Stimulated activated CD8-positive, alpha-beta memory T cell treated with anti-CD3 and anti-CD28 coated beads, Interleukin-7, amount 100 ng/mL, for 1 hour (primary cell): ENCODE results near the gene PPCDC.

ENCODE experiments used
- DNase-seq, 2 donors: peaks; one replicate each; pipeline ENCODE4 v3.0.0-alpha.2; 2020; ENCODE audit warnings: low read depth in 2 of 2

Gene PPCDC

GRCh38 chr15:75008629-75009326, 14.6 kb upstream of the PPCDC start:
- no peak for DNase-seq

DNA sequence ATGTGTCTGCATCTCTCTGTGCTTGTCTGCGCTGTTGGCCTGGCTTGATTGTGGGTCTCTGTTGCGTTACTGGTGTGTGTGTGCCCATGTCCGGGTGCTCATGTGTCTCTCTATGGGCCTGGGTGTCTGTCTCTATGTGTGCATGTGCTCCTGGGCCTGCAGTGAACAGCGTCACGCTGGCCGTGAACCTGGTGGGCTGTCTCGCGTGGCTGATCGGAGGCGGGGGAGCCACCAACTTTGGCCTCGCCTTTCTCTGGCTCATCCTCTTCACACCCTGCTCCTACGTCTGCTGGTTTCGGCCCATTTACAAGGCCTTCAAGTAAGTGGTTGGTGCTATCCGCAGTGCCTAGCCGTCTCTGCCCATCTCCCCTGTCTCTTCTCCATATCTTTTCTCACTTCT, 7.0 kb upstream of the PPCDC start:
- no peak for DNase-seq

DNA sequence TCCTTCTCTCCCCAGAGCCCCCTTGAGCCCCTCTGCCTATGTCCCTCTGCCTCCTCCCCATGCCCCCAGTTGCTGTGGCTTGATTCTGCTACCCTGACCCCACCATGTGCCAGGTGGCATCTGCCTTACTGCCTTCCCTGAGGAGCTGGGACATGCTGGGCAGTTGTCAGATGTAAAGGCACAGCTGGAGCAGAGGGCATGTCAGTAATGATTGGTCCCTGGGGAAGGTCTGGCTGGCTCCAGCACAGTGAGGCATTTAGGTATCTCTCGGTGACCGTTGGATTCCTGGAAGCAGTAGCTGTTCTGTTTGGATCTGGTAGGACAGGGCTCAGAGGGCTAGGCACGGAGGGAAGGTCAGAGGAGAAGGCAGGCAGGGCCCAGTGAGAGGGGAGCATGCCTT, 3.5 kb upstream of the PPCDC start:
- DNase-seq: no peak

- no peak for DNase-seq
Observed at GRCh38 chr15:75021341-75021740, 2.0 kb upstream of the PPCDC start.

- no peak for DNase-seq
Observed at GRCh38 chr15:75022783-75023180, 608 bp upstream of the PPCDC start.

DNA sequence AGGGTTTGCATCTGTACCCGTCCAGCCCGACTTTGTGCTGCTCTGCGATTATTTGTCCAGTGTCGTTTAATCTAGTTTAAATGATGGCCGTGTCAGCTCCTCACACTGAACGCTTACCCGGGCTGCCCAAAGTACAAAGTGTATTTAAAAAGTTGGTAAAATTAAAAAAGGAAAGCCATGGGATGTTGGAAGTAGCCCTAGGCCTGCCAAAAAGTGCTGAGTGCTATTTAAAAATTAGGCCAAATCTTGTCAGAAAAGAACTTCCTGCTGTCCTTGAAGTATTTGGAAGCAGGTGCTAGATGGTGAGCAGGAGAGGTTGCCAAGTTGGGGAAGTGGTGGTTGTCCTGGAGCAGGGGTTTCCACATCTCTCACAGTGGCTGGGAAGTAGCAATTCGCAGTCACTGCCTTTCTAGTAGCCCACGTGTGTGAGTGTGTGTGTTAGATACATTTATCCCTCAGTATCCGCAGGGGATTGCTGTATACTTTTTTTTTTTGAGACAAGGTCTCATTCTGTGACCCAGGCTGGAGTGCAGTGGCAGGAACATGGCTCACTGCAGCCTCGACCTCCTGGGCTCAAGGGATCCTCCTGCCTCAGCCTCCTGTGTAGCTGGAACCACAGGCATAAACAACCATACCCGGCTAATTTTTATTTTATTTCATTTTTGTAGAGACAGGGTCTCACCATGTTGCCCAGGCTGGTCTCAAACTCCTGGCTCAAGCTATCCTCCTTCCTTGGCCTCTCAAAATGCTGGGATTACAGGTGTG, 664 bp downstream of the PPCDC start:
- no peak for DNase-seq

- no peak for DNase-seq
Observed at GRCh38 chr15:75025107-75025506, 1.7 kb downstream of the PPCDC start.

- no peak for DNase-seq
Observed at GRCh38 chr15:75025548-75026260, 2.3 kb downstream of the PPCDC start.

DNA sequence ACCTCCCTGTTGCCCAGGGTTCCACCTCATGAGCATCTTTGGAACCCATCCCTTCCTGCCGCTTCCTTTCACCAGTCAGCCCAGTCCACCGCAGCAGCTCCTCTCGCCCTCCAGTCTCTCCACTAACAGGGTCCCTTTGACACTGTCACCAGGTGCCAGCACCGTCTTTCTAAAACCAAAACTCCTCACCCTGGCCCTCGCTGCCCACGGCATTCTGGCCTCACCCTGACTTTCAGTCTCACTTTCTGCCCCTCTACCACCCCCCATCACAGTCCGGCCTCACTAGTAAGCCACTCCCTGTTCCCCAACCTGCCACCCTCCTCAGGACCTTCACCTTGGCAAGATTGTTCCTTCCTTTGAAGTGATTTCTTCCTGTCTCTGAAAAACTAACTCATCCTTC, 4.2 kb downstream of the PPCDC start:
- no peak for DNase-seq

DNA sequence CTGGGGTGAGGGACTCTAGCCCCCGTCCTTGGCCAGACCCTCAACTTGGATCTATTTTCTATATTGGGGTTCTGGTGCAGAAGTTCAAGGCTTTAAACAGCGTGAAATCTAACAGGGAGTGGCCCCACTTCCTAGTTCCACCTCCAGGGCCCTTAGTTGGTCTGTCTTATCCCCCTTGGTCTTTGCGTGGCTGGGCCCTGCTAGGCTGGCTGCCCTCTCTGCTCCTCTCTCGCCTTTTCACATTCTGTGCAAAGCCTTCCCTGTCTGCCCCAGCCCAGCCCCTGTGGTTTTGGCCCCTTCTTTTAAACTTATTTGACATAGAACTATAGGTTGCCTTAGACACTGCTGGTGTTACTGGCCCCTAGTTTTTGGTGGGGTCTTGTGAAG, 5.6 kb downstream of the PPCDC start:
- no peak for DNase-seq

DNA sequence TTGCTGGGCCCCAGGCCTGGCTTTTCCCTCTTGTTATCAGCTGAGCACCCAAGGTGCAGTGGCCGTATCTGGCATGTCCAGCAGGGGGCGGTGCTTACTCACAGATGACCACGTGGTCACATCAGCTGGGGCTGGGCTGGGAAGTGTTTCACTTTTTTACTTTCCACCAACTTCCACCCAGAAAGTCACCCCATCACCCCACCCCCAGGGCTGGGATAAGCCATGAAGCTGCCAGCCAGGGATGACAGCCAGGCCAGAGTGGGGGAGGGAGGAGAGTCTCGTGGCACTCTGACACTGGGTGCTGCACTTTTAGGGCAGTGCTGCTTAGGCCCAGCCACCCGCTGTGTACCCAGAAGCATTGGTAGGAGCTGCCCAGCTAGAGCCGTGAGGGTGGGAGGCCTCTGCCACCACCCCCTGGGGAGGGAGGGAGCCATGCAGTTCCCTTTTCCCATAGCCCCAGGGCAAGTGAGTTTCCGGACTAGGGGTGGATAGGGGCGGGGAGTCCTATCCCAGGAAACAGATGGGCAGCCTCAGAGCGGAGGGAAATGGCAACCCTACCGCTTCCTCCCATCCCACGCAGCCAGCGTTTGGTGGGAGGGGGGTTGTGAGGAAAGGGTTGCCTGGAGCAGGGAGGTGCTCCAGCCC, 6.1 kb downstream of the PPCDC start:
- peak; percentile 70 to 91 for DNase-seq

GRCh38 chr15:75030023-75030413, 6.6 kb downstream of the PPCDC start:
- no peak for DNase-seq

GRCh38 chr15:75030424-75030823, 7.0 kb downstream of the PPCDC start:
- DNase-seq: no peak

DNA sequence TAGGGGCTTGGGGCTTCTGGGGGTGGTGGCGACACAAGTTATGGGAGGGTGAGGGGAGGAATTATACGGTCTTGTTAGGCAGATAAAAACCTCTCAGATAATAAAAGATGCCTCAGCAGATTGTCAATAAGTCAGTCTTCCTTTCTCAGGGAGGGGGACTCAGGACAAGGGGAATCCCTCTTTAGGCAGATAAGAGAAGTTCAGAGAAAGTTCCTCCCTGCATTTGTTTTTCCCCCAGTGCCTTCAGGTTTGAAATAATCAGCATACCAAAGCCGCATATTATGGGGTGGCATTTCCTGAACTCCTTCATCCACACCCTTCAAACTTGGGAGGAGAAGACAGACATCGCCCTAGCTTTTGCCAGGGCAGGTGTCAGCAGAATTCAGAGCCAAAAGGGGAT, 8.5 kb downstream of the PPCDC start:
- no peak for DNase-seq

DNA sequence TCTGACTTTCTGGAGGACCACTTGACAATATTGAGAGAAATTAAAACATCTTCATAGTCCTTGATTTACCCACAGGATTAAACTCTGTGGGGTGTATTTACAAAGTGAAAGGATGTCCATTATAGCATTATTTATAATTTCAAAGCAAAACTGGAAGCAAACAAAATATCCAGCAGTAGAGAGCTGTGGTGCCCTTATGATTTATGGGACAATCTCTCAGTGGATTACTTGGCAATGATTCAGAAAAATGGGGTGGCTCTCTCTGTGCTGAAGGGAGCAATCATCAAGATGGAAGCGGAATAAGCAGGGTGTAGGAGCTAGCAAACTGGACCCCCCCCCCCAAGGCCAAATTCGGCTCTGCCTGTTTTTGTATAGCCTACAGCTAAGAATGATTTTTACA, 9.0 kb downstream of the PPCDC start:
- DNase-seq: no peak

DNA sequence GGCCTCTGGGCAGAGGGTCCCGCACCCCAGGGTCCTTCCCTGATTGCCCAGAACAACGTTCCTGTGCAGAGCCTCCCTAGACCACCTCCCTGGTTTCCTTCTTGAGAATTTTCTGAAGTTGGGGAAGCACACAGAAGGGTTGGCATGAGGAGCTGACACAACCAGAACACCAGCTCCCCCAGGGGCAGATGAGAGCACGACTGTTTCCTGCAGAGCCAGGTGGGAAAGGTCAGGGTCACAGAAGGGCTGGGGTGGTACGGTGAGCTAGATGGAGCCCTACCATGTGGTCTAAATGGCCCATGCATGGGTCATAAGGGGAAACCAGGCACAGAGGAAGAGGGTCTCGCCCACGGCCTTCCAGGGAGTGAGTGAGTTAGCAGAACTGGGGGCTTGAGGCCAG, 10.4 kb downstream of the PPCDC start:
- DNase-seq: no peak

DNA sequence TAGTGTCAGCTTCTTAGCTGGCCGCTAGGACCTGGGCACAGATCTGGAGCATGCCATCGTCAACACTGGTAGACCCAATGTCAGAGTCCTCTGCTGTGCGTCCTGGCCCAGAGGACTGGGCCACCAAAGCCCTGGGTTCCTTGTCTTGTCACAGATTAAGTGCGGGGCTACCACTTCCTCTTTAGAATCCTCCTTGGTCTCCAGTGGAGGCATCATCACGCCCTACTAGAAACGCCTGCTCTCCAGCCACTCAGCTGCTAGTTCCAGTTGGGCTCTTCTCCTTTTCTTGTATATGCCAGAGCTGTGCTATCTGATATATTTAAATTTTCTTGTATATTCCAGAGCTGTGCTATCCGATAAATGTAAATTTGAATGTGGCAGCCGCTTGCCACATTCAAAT, 11.2 kb downstream of the PPCDC start:
- DNase-seq: no peak

- no peak for DNase-seq
Observed at GRCh38 chr15:75036212-75036616, 12.8 kb downstream of the PPCDC start.

GRCh38 chr15:75037685-75038084, 14.3 kb downstream of the PPCDC start:
- DNase-seq: no peak

DNA sequence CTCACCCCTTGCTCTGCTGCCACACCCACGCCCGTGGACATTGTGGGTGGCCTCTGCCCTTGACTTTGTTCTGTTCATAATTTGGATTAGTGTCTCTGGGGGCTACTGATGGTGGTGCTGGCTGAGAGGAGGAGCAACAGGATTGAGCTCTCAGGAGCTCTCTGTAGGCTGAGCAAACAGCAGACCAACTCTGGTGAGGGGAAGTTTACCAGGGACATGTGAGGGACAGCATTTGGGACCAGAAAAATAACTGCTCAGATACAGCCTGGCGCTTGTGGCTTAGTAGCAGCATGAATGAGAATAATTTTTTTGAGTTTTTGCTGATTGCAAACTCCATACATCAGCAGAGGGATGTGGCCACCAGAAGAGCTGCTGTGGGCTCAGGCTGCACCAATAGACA, 14.8 kb downstream of the PPCDC start:
- no peak for DNase-seq

DNA sequence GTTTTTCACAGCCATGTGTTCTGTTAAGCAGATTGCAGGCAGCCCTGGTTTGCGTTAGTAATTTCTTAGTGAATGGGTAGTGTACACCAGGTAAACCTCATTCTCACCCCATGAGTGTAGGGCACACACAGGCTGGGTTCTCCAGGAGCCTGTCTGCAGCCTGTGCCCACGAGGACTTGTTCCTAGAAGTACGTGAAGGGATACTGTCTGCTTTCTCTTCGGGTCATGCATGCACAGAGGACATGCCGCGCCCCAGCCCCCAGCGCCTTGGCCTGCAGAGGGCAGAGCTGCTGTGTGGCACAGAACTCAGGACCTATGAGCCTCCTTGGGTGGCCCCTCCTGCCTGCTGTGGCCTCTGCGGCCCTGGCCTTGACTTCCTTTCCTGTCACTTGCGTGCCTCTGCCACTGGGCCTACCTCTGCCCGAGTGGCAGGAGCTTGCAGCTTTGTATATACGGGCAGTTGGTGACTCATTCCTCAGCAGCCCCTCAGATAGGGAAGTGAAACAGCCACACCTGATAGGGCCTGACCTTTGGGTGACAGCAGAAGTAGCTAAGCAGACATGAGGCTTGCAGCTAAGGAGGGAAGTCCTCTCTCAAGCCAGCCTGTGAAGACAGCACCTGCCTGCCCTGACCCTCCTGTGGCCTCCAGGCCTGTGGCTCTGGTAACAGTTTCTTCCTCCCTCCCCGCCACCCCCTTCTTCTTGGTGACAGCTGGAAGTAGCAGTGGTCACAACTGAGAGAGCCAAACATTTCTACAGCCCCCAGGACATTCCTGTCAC, 19.5 kb downstream of the PPCDC start:
- peak; percentile 34 to 44 for DNase-seq
